Measurements from ENCODE around the gene DUSP16.
"Not testable (repeated sequence)": the region's sequence is repeated elsewhere in the genome, so short reads cannot be mapped to it uniquely, and the experiment has no call there.

The DUSP16 gene

DNA sequence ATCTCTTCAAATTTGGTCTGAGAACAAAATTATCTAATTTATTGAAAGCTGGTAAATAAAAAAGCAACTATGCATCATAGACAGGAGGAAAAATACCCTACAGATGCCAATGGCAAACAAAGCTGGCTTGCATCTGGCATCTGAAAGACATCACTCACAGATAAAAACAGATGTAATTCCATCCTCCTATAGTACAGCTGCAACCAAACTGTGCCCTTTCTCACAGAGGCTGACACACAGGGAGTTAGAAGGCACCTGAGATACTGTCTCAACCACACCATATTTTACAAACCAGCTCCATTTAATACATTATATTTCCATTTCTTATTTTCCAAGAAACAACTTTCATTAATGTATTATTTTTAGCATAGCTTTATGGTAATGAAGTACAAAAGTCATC lies 39.4 kb downstream of the DUSP16 start:
- in situ Hi-C loops (cut with HindIII; ENCODE audit: low sequenced_read_pairs) = no loop called here

- in situ Hi-C loops (cut with HindIII; ENCODE audit: low sequenced_read_pairs) = not testable (repeated sequence)
Measured at GRCh38 chr12:12522657-12523056, 40.0 kb downstream of the DUSP16 start.

DNA sequence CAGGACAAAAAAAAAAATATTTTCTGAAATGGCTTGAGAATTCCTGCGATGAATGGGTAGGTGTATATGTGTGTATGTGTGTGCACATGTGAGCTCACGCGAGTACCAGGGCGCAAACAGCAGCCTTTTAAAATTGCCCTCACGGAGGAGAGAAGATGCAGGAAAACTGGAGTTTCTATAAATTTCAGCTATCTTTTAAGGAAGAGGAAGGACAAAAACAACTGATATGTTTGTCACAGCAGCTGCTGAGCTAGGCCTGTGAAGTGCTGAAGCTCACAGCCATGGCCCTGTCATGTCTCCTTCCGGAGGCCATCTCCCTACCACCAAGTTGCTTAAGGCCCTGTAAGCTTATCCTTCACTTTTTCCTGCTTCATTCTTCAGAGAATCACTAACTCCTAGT lies 40.8 kb downstream of the DUSP16 start:
- in situ Hi-C loops (cut with HindIII; ENCODE audit: low sequenced_read_pairs) = no loop called here

- in situ Hi-C loops (cut with HindIII; ENCODE audit: low sequenced_read_pairs) = no loop called here
Measured at GRCh38 chr12:12521044-12521485, 41.6 kb downstream of the DUSP16 start.

GRCh38 chr12:12520273-12520672 lies 42.4 kb downstream of the DUSP16 start:
- in situ Hi-C loops (cut with HindIII; ENCODE audit: low sequenced_read_pairs) = no loop called here

- in situ Hi-C loops (cut with HindIII; ENCODE audit: low sequenced_read_pairs) = no loop called here
Measured at GRCh38 chr12:12519354-12519998, 43.2 kb downstream of the DUSP16 start.

DNA sequence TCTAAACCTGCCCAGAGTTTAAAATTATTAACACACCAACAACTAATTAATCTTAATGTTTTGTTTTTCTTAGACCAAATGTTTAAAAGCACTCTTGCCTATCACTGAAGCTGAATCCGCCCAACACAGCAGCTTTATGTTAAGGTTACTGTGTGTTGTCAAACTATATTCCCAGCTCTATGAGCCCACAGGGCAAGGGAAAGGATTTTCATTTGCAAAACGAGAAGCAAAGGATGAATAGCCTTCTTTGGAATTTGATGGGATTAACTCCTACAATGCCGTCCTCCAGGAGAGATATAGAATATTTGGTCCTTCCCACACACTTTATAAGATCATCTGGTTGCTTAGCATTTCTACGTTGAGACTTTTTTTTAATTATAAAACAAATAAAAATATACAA lies 43.7 kb downstream of the DUSP16 start:
- in situ Hi-C loops (cut with HindIII; ENCODE audit: low sequenced_read_pairs) = no loop called here

- in situ Hi-C loops (cut with HindIII; ENCODE audit: low sequenced_read_pairs) = no loop called here
Measured at GRCh38 chr12:12518464-12518845, 44.2 kb downstream of the DUSP16 start.

GRCh38 chr12:12513416-12514006 lies 49.2 kb downstream of the DUSP16 start:
- in situ Hi-C loops (cut with HindIII; ENCODE audit: low sequenced_read_pairs) = no loop called here

DNA sequence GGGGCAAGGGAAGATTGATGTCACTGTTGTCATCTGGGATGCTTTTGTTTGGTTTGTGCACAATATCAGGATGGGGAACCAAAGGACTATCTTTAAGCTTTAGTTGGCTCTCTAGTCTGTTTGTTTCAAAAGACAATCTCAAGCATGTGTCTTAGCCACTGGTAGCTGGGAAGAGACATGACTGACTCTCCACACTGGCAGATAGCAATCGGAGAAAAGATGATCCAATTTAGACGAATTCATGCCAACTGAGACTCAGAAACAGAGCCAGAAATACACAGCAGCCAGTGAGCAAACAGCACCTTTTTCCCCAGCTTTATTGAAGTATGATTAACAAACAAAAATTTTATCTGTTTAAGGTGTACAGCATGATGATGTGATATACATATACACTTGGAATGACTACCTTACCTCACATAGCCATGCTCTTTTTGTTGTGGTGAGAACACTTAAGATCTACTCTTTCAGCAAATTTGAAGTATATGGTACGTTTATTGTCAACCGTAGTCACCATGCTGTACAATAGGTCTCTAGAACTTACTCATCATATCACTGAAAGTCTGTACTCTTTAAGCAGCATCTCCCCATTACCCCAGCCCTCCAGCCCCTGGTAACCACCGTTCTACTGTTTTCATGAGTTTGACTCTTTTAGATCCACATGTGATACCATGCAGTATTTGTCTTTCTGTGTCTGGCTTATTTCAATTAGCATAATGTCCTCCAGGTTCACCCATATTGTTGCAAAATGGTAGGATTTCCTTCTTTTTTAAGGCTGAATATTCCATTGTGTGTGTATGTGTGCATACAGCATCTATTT lies 50.6 kb downstream of the DUSP16 start:
- in situ Hi-C loops (cut with HindIII; ENCODE audit: low sequenced_read_pairs) = no loop called here

- in situ Hi-C loops (cut with HindIII; ENCODE audit: low sequenced_read_pairs) = no loop called here
Measured at GRCh38 chr12:12511021-12511783, 51.5 kb downstream of the DUSP16 start.

DNA sequence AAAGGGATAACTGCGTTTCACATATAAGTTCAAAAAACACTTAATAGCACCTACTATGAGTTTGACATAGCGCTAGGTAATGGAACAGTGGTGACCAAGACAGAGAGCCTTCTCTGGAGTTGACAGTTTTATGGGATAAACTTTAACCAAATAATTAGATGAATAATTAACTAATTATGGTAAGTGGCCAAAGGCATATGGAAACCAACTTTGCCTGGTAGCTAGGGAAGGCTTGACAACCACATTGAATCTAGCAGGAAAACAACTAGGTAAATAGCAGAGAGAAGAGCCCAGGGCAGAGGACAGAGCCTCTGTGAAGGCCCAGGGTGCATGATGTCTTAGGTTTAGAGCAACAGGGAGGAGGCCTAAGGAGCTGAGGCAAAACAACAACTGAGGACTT lies 52.1 kb downstream of the DUSP16 start:
- in situ Hi-C loops (cut with HindIII; ENCODE audit: low sequenced_read_pairs) = no loop called here

- in situ Hi-C loops (cut with HindIII; ENCODE audit: low sequenced_read_pairs) = no loop called here
Measured at GRCh38 chr12:12510141-12510540, 52.5 kb downstream of the DUSP16 start.

- in situ Hi-C loops (cut with HindIII; ENCODE audit: low sequenced_read_pairs) = no loop called here
Measured at GRCh38 chr12:12508612-12509011, 54.1 kb downstream of the DUSP16 start.

GRCh38 chr12:12507121-12507520 lies 55.5 kb downstream of the DUSP16 start:
- in situ Hi-C loops (cut with HindIII; ENCODE audit: low sequenced_read_pairs) = no loop called here

- in situ Hi-C loops (cut with HindIII; ENCODE audit: low sequenced_read_pairs) = no loop called here
Measured at GRCh38 chr12:12506496-12506890, 56.2 kb downstream of the DUSP16 start.

DNA sequence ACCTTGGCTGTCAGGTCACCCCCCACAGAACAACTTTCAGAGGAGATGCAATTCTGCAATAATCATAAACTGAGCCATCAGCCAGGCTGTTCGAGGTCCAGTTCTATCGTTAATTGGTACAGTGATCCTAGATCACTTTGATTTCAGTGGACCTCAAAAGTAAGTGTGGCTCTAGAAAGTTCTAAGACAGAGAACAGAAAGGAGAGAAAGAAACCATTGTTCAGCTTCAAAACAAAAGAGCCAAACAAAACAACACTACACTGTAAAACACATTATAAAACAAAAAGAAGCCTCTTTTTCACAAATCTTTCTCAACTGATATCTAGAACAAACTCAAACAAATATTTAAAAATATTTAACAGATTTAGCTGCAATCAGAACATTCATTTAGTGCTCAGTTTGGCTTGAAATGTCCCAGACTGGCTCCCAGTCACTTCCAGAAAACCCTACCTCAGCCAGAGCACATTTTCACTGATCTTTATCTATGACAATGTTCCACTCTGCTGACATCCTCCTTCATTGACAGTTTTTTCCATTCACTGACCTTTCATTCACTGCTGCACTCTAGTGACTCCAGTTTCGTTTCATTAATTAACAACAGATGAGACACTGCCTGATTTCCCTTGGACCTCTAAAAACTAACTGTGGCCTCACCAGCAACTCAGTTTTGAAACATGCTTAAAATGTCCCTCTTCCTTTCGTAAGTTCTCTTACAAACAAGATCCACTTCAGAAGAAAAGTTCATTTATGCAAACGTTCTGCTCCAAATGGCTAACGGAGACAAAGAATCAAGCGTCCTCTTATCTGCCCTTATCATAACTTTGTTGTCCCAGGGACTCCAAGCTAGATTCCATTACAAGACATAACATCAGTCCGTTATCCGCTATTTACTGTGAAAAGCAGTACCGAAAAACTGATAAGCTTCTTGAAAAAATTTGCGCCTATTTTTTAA lies 56.8 kb downstream of the DUSP16 start:
- in situ Hi-C loops (cut with HindIII; ENCODE audit: low sequenced_read_pairs) = no loop called here

GRCh38 chr12:12503384-12504078 lies 59.1 kb downstream of the DUSP16 start:
- in situ Hi-C loops (cut with HindIII; ENCODE audit: low sequenced_read_pairs) = no loop called here

GRCh38 chr12:12502815-12503151 lies 59.9 kb downstream of the DUSP16 start:
- in situ Hi-C loops (cut with HindIII; ENCODE audit: low sequenced_read_pairs) = no loop called here

All from DLD1 (cell line).